HepG2 (cell line): ENCODE results near the gene UBB. TPM values are rescaled to one million over a fixed set of nuclear protein-coding genes. Genes with fewer than 3 reads are reported as not detected.

Experiments used
- ATAC-seq: fragments of 200-7000 bp; cut with Tn5 transposase; 3 replicates; pipeline ENCODE4 v1.9.1; 2020; ENCODE audit warnings: mild to moderate bottlenecking, moderate library complexity
- BruUV-seq: library from RNA; stranded (reverse); fragments of 400-500 nt; replicated peaks from 2 replicates; lab custom pipeline; 2021; lab: Mats Ljungman, UMichigan
- CTCF ChIA-PET: fragments of 300-600 bp; formaldehyde crosslinking; extraction: SDS; loops from one replicate; lab custom pipeline; 2021; ENCODE audit warnings: low total read pairs, inconsistent platforms, low intra/inter-chr PET ratio; lab: Yijun Ruan, JAX
- POLR2A ChIA-PET: fragments of 350-600 bp; sonication (Branson Sonifier 250); formaldehyde crosslinking; loops from one replicate; lab custom pipeline; 2020; ENCODE audit warnings: antibody characterized with exemption, inconsistent platforms; lab: Yijun Ruan, JAX
- DNase-seq: peaks from one replicate; pipeline ENCODE4 v3.0.0-alpha.2; 2015; ENCODE audit warnings: low spot score
- FAIRE-seq: peaks from 3 replicates; lab custom pipeline; 2011; peaks lifted over from hg19 to GRCh38; lab: Jason Lieb, UNC
- H2AFZ ChIP-seq: one replicate; pipeline ENCODE4 v1.6.1; 2011; ENCODE audit warnings: low read length, inconsistent platforms
- H3K27ac ChIP-seq: fragments of 300-600 bp; 3 replicates; pipeline ENCODE4 v1.8.0; 2011; ENCODE audit warnings: mixed run types, mild to moderate bottlenecking, mixed read lengths, low read length, inconsistent platforms; ENCODE audit not compliant: insufficient read depth; ENCODE audit errors: extremely low read length
- H3K27me3 ChIP-seq, 2 experiments: fragments of 200-600 bp in 1 of 2; 2 replicates in 1 of 2; 3 replicates in 1 of 2; pipeline versions ENCODE4 v1.6.0 to v1.8.0; 2011; ENCODE audit warnings: low read length in 2 of 2, mild to moderate bottlenecking in 2 of 2, moderate library complexity in 2 of 2, inconsistent platforms in 1 of 2; ENCODE audit not compliant: insufficient read depth in 2 of 2, control insufficient read depth in 1 of 2
- H3K36me3 ChIP-seq, 2 experiments: fragments of 200-600 bp in 1 of 2; replicated peaks in 1 of 2; 2 replicates in 1 of 2; 3 replicates in 1 of 2; pipeline versions ENCODE4 v1.5.1 to v1.8.0; 2011; ENCODE audit warnings: low read length in 2 of 2, inconsistent platforms in 1 of 2; ENCODE audit not compliant: insufficient read depth in 2 of 2, control insufficient read depth in 1 of 2
- H3K4me1 ChIP-seq: 2 replicates; pipeline ENCODE4 v1.5.1; 2012; ENCODE audit warnings: low read length, inconsistent platforms; ENCODE audit not compliant: insufficient read depth
- H3K4me2 ChIP-seq: 2 replicates; pipeline ENCODE4 v1.6.0; 2011; ENCODE audit warnings: low read depth, low read length, inconsistent platforms
- H3K4me3 ChIP-seq, 3 experiments: fragments of 200-600 bp in 1 of 3; sonication (generic), shearing (Covaris generic) in 1 of 3; replicated peaks in 1 of 3; 2 replicates each; pipeline ENCODE4 v1.5.1; 2011 to 2016; ENCODE audit warnings: low read length in 3 of 3, inconsistent platforms in 2 of 3, low read depth in 2 of 3, mild to moderate bottlenecking in 2 of 3, control low read depth in 1 of 3, mixed read lengths in 1 of 3; ENCODE audit not compliant: insufficient read depth in 1 of 3
- H3K79me2 ChIP-seq: one replicate; pipeline ENCODE4 v1.6.1; 2011; ENCODE audit warnings: low read length, inconsistent platforms; ENCODE audit not compliant: insufficient read depth
- H3K9ac ChIP-seq: 2 replicates; pipeline ENCODE4 v1.6.0; 2011; ENCODE audit warnings: mild to moderate bottlenecking, low read depth, low read length, inconsistent platforms; ENCODE audit not compliant: insufficient read depth
- H3K9me3 ChIP-seq: 2 replicates; pipeline ENCODE4 v1.5.1; 2012; ENCODE audit warnings: mild to moderate bottlenecking, low read length
- H4K20me1 ChIP-seq: 2 replicates; pipeline ENCODE4 v1.6.0; 2011; ENCODE audit warnings: inconsistent platforms, mild to moderate bottlenecking, low read length, moderate library complexity; ENCODE audit not compliant: insufficient read depth
- ARID3A ChIP-seq: IDR thresholded peaks from 2 replicates; pipeline ENCODE4 v1.6.1; 2012; ENCODE audit warnings: low read depth, low read length, improper control_type of control experiment
- FOXK1 ChIP-seq: sonication (generic); formaldehyde crosslinking; IDR thresholded peaks from 2 replicates; pipeline ENCODE4 v1.4.0; 2020; ENCODE audit warnings: low read depth, missing genetic modification reagents, borderline replicate concordance
- GRHL1 ChIP-seq: sonication (generic); formaldehyde crosslinking; conservative IDR thresholded peaks from 2 replicates; pipeline ENCODE4 v1.8.0; 2022; ENCODE audit warnings: missing genetic modification reagents
- NCOA2 ChIP-seq: sonication (generic); formaldehyde crosslinking; IDR thresholded peaks from 2 replicates; pipeline ENCODE4 v1.8.0; 2022; ENCODE audit warnings: inconsistent platforms
- TAF1 ChIP-seq: sonication (generic); formaldehyde crosslinking; IDR thresholded peaks from 2 replicates; pipeline ENCODE4 v1.4.0; 2020; ENCODE audit warnings: missing genetic modification reagents
- ZNF101 ChIP-seq: sonication (generic); formaldehyde crosslinking; IDR thresholded peaks from 2 replicates; pipeline ENCODE4 v1.4.0; 2020; ENCODE audit warnings: mild to moderate bottlenecking, low read depth, missing genetic modification reagents, borderline replicate concordance
- ZNF646 ChIP-seq: sonication (generic); formaldehyde crosslinking; IDR thresholded peaks from 2 replicates; pipeline ENCODE4 v1.9.0; 2021; ENCODE audit warnings: mild to moderate bottlenecking, missing genetic modification reagents
- ZNF781 ChIP-seq: sonication (generic); formaldehyde crosslinking; IDR thresholded peaks from 2 replicates; pipeline ENCODE4 v1.5.1; 2020; ENCODE audit warnings: borderline replicate concordance, mild to moderate bottlenecking, missing genetic modification reagents; ENCODE audit errors: not compliant biosample characterization
- WGBS: methylation state at CpG from one replicate; pipeline ENCODE4 v1.1.6; 2017; ENCODE audit warnings: low lambda C conversion rate; 5-methylcytosine and 5-hydroxymethylcytosine counted together
- in situ Hi-C: cut with HindIII; loops from 2 replicates; pipeline ENCODE4 v1.10.0; 2017; ENCODE audit warnings: low pct_unique_long_range_greater_than_20kb; ENCODE audit not compliant: extremely low pct_ligation_motif_present
- intact Hi-C: fragments of 100-400 bp; cut with micrococcal nuclease; formaldehyde crosslinking; loops from one replicate; pipeline ENCODE4 v1.10.0; 2022; ENCODE audit not compliant: unreplicated experiment
- polyA plus RNA-seq, 8 experiments: library from polyadenylated mRNA; depleted of rRNA in 3 of 8; stranded (reverse) in 7 of 8; unstranded in 1 of 8; fragments of >200 nt; fragmentation: Illumina TruSeq in 4 of 8; extraction: Trizol in 4 of 8; gene quantifications; 2 replicates each; pipeline versions ENCODE4 v1.2.1 to v1.2.3, GENCODE V29; 2011 to 2016; ENCODE audit warnings: low read depth in 4 of 8, missing spikeins in 1 of 8, mixed read lengths in 1 of 8; ENCODE audit not compliant: insufficient read depth in 1 of 8
- total RNA-seq, 5 experiments: library from RNA; depleted of rRNA; stranded (reverse); fragments of >200 nt; fragmentation: Illumina TruSeq; extraction: Trizol; gene quantifications; 2 replicates each; pipeline ENCODE4 v1.2.3, GENCODE V29; 2016; ENCODE audit warnings: low read depth in 1 of 5

Gene UBB
- total and polyA plus RNA-seq, 2 of the 13 experiments (the other 11 are each of a cell fraction or from before 2014, with no cell fraction given): 1,130 to 2,066 TPM

- Histone ChIP-seq H3K4me2 (no peak overlapping the region), H3K27ac (no peak overlapping the region), H3K9me3 (no peaks in the 10 kb centered on the region), H3K79me2 (no peaks in the 10 kb centered on the region), H3K27me3 (no peaks in the 10 kb centered on the region), H4K20me1 (no peaks in the 10 kb centered on the region), H2AFZ (no peak overlapping the region), H3K4me1 (peaks cover 28% of the 10 kb centered on the region), H3K36me3 (no peaks in the 10 kb centered on the region), H3K4me3 (no peak overlapping the region), H3K9ac (no peak overlapping the region)
- in situ Hi-C loops: no loop called here
- DNase-seq (no peak), ATAC-seq (no peak), FAIRE-seq (no peak)
- POLR2A ChIA-PET: interaction anchor here (0.6 kb wide), 1 partner anchor 46 kb away, joined by 3 read pairs; no protein-coding TSS in a partner anchor
- TF ChIP-seq FOXK1 (CRISPR knock-in tag) (no peak), TAF1 (no peak), NCOA2 (no peak)
- CTCF ChIA-PET: no interaction called here
- intact Hi-C loops: no loop called here
- BruUV-seq: no TSS peak
Measured at GRCh38 chr17:16358394-16358793, 22.5 kb upstream of the UBB start.

- ATAC-seq (no peak), DNase-seq (no peak), FAIRE-seq (no peak)
- Histone ChIP-seq H3K27me3 (no peaks in the 10 kb centered on the region), H4K20me1 (no peaks in the 10 kb centered on the region), H3K4me2 (peak overlapping the region; percentile 53; the same call in 1 of the 2 replicates), H3K9ac (no peak overlapping the region), H3K4me3 (no peak overlapping the region), H2AFZ (no peak overlapping the region), H3K9me3 (no peaks in the 10 kb centered on the region), H3K36me3 (no peaks in the 10 kb centered on the region), H3K79me2 (no peaks in the 10 kb centered on the region), H3K27ac (no peak overlapping the region), H3K4me1 (peaks cover 38% of the 10 kb centered on the region)
- no TSS peak for BruUV-seq
- 38% methylated on average over 8 of the region's 8 CpGs for WGBS
- ChIA-PET CTCF (no interaction called here), POLR2A (no interaction called here)
- in situ Hi-C loops: loop anchor here (10.0 kb wide), 2 partner anchors 53 to 163 kb away; partner anchors contain the start of gene TRPV2
- intact Hi-C loops: no loop called here
- TF ChIP-seq ZNF101 (CRISPR knock-in tag) (no peak), ZNF646 (CRISPR knock-in tag) (no peak), ZNF781 (CRISPR knock-in tag) (no peak), ARID3A (no peak), GRHL1 (CRISPR knock-in tag) (no peak)
Measured at GRCh38 chr17:16361874-16362273, 19.0 kb upstream of the UBB start.
